Karpas-422 (cell line): ENCODE results near the gene MIGA1. TPM values are rescaled to one million over a fixed set of nuclear protein-coding genes. Genes with fewer than 3 reads are reported as not detected.
"Not testable (repeated sequence)": the region's sequence is repeated elsewhere in the genome, so short reads cannot be mapped to it uniquely, and the experiment has no call there.

Experiments used
- DNase-seq: peaks from one replicate; pipeline ENCODE4 v3.0.0-alpha.2; 2015
- H2AFZ ChIP-seq: fragments of 200-600 bp; sonication (generic); 2 replicates; pipeline ENCODE4 v1.6.1; 2014; ENCODE audit warnings: antibody characterized with exemption, low read length, mixed read lengths
- H3K27ac ChIP-seq: fragments of 200-600 bp; sonication (generic); 2 replicates; pipeline ENCODE4 v1.5.1; 2014; ENCODE audit warnings: mild to moderate bottlenecking, low read length, moderate library complexity
- H3K27me3 ChIP-seq: fragments of 200-600 bp; sonication (generic); 2 replicates; pipeline ENCODE4 v1.6.1; 2014; ENCODE audit warnings: low read length, mixed read lengths
- H3K36me3 ChIP-seq: fragments of 200-600 bp; sonication (generic); 2 replicates; pipeline ENCODE4 v1.6.1; 2014; ENCODE audit warnings: low read length, mixed read lengths; ENCODE audit not compliant: insufficient read depth
- H3K4me1 ChIP-seq: fragments of 200-600 bp; sonication (generic); 2 replicates; pipeline ENCODE4 v1.6.1; 2014; ENCODE audit warnings: mild to moderate bottlenecking, low read length, mixed read lengths
- H3K4me2 ChIP-seq: fragments of 200-600 bp; sonication (generic); 2 replicates; pipeline ENCODE4 v1.6.1; 2014; ENCODE audit warnings: low read length, low read depth, mild to moderate bottlenecking; ENCODE audit not compliant: poor library complexity, severe bottlenecking
- H3K4me3 ChIP-seq: fragments of 200-600 bp; sonication (generic); 2 replicates; pipeline ENCODE4 v1.5.1; 2014; ENCODE audit warnings: mild to moderate bottlenecking, antibody characterized with exemption, low read length, mixed read lengths
- H3K79me2 ChIP-seq: fragments of 200-600 bp; sonication (generic); 2 replicates; pipeline ENCODE4 v1.6.1; 2014; ENCODE audit warnings: mild to moderate bottlenecking, low read length, mixed read lengths
- H3K9ac ChIP-seq: fragments of 200-600 bp; sonication (generic); 2 replicates; pipeline ENCODE4 v1.6.0; 2014; ENCODE audit warnings: low read length
- H3K9me2 ChIP-seq: fragments of 200-600 bp; sonication (generic), shearing (Covaris generic); replicated peaks from 2 replicates; pipeline ENCODE4 v1.6.0; 2014; ENCODE audit warnings: mild to moderate bottlenecking, low read length, moderate library complexity; ENCODE audit not compliant: insufficient read depth
- H3K9me3 ChIP-seq: fragments of 300-700, 200-600 bp; sonication (generic); 2 replicates; pipeline ENCODE4 v1.6.1; 2014; ENCODE audit warnings: low read length, mixed read lengths
- H4K20me1 ChIP-seq: fragments of 200-600 bp; sonication (generic); 2 replicates; pipeline ENCODE4 v1.6.1; 2014; ENCODE audit warnings: mild to moderate bottlenecking, antibody characterized with exemption, low read length, low read depth; ENCODE audit not compliant: insufficient read depth
- total RNA-seq: library from RNA; depleted of rRNA; stranded (reverse); fragments of >200 nt; shearing (Covaris generic); gene quantifications from 2 replicates; pipeline ENCODE4 v1.2.3, GENCODE V29; 2014; ENCODE audit warnings: low replicate concordance; rRNA removed

MIGA1 gene, protein sequence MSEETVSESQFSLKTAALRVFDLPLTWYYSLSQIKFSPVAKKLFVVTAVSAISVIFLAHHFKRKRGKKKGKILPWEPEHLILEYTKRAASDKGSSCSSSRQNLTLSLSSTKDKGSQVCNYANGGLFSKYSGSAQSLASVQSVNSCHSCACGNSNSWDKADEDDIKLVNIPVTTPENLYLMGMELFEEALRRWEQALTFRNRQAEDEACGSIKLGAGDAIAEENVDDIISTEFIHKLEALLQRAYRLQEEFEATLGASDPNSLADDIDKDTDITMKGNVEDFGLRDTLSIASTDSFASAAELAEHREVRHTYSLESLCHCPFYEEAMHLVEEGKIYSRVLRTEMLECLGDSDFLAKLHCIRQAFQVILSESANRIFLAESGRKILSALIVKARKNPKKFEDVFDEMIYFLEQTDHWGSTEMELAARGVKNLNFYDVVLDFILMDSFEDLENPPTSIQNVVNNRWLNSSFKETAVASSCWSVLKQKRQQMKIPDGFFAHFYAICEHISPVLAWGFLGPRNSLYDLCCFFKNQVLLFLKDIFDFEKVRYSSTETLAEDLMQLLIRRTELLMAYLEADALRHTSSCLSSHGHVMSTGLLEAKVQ
- total RNA-seq, result 3.3 and 7.5 TPM in 2 replicates

DNA sequence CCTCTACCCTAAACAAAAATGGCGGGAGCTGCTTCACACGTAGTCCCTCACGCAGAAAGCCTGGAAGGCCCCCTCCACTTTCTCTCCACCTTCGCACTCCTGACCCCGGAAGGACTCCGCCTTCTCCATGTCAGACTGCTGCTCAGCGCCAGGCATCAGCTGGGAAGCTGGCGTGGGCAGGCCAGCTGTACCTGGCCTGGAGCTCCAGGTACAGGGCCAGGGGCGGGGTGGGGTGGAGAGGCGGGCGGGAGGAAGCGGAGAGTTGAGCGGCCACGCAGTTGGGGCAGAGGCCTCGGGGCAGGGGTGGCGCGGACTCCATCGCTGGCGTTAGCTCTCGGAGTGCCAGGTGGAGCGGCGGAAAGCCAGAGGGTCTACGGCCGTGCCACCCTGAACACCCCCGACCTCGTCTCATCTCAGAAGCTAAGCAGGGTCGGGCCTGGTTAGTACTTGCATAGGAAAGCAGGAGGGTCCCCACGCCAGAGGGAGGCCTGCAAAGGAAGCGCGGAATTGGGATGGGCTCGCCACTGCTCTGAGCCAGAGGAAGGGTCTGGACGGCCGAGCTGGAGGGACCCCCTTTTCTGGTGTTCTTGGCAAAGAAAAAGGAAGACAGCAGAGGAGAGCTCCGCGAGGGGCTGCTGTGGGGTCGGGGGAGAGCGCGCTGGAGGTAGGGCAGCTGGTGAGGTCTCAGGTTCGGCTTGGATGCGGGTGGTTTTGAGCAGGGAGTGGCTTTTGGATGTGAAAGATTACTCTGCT is at the start of gene MIGA1:
TSS of gene MIGA1 (plus strand) at position 121 of the 753 bp plus-strand sequence. CDS start 3,604 bp downstream, outside the sequence.
- peak within 1 kb of the TSS; percentile 83 for H3K9ac ChIP-seq

DNA sequence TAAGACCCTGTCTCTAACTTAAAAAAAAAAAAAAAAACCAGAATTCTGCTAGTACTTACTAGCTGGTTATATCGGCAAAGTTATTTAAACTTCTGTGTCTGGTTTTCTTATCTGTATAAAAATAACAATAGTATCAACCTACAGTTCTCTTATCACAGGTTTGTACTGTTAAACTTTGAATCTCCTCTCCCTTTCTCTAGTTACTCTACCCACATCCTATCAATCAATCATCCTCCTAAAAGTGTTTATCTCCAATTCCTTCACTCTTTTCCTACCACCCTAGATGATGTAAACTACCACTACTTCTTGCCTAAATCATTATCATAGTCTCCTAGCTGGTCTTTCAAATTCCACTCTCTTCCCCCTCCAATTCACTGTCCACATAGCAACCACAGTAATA is 47.4 kb upstream of the MIGA1 start:
- Histone ChIP-seq H3K9me3 (no peaks in the 10 kb centered on the region), H3K4me3 (no peak overlapping the region), H3K4me2 (no peak overlapping the region), H3K36me3 (peaks cover 7% of the 10 kb centered on the region; the same call in 1 of the 2 replicates), H3K27ac (no peak overlapping the region), H3K27me3 (no peaks in the 10 kb centered on the region), H3K4me1 (peaks cover 4% of the 10 kb centered on the region; the same call in 1 of the 2 replicates), H3K9ac (no peak overlapping the region), H4K20me1 (no peaks in the 10 kb centered on the region), H2AFZ (no peak overlapping the region), H3K9me2 (no peaks in the 10 kb centered on the region), H3K79me2 (no peaks in the 10 kb centered on the region)
- peak; percentile 38 for DNase-seq

More for the DNA sequence above, at the start of gene MIGA1:
- Histone ChIP-seq H3K27ac (no peak within 1 kb of the TSS; the same call in 1 of the 2 replicates), H3K27me3 (no peaks in the 10 kb centered on the region), H3K4me1 (peaks cover 30% of the 10 kb centered on the region), H3K4me2 (peak within 1 kb of the TSS; percentile 77), H3K79me2 (peaks cover 40% of the 10 kb centered on the region), H3K4me3 (peak within 1 kb of the TSS; percentile 89), H3K9me3 (no peaks in the 10 kb centered on the region), H4K20me1 (no peaks in the 10 kb centered on the region), H2AFZ (peak within 1 kb of the TSS; percentile 77), H3K36me3 (peaks cover 12% of the 10 kb centered on the region), H3K9me2 (no peaks in the 10 kb centered on the region)
- peak; percentile 93 for DNase-seq

DNA sequence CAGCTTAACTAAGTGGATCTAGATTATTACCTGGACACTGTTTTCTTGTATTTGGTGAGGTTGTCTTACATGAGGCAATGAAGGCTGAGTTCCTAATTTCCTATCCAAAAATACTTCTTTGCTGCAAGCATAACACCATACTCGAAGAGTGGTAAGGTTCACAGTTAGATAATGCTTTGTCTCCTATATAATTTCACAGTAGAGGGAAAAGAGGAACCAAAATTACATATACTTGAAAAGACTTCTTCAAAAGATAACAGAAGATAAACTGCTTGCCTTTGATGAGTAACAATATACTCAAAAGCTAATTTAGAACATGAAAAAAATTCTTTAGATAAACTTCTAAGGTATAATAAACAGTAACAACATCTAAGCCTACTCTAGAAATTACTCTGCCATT is 40.2 kb upstream of the MIGA1 start:
- Histone ChIP-seq H3K27me3 (no peaks in the 10 kb centered on the region), H4K20me1 (peaks cover 12% of the 10 kb centered on the region; the same call in 1 of the 2 replicates), H3K4me3 (no peak overlapping the region), H3K4me2 (no peak overlapping the region), H3K79me2 (peaks cover 25% of the 10 kb centered on the region), H3K27ac (no peak overlapping the region), H3K9me2 (no peaks in the 10 kb centered on the region), H3K36me3 (0 out of 2 replicates have a peak, but pooled peaks cover 5% of the 10 kb centered on the region), H3K4me1 (peaks cover 14% of the 10 kb centered on the region), H3K9me3 (no peaks in the 10 kb centered on the region), H3K9ac (no peak overlapping the region), H2AFZ (no peak overlapping the region)
- peak; percentile 38 for DNase-seq

DNA sequence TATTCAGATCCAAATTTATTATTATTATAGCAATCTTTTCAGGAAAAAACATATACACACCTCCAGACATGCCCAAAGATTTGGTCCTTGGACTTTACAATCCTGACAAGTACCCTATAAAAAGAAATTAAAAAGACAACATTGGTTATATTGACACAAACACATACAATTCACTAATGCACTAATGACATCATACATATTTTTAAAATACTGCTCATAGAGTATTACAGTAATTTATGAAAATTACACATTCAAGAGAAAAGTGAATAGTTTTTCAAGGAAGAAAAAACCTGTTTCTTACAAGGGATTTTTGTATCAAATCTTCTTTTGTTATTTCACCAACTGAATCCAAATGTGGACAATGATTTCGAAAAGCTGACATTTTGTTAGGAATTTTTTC is 38.1 kb upstream of the MIGA1 start:
- Histone ChIP-seq H2AFZ (no peak overlapping the region), H3K4me2 (no peak overlapping the region), H3K4me1 (peaks cover 10% of the 10 kb centered on the region), H3K79me2 (peaks cover 28% of the 10 kb centered on the region), H3K36me3 (0 out of 2 replicates have a peak, but pooled peaks cover 5% of the 10 kb centered on the region), H3K4me3 (no peak overlapping the region), H4K20me1 (peaks cover 12% of the 10 kb centered on the region; the same call in 1 of the 2 replicates), H3K9me2 (no peaks in the 10 kb centered on the region), H3K9ac (no peak overlapping the region), H3K27ac (no peak overlapping the region), H3K9me3 (no peaks in the 10 kb centered on the region), H3K27me3 (no peaks in the 10 kb centered on the region)
- DNase-seq, result peak; percentile 23

DNA sequence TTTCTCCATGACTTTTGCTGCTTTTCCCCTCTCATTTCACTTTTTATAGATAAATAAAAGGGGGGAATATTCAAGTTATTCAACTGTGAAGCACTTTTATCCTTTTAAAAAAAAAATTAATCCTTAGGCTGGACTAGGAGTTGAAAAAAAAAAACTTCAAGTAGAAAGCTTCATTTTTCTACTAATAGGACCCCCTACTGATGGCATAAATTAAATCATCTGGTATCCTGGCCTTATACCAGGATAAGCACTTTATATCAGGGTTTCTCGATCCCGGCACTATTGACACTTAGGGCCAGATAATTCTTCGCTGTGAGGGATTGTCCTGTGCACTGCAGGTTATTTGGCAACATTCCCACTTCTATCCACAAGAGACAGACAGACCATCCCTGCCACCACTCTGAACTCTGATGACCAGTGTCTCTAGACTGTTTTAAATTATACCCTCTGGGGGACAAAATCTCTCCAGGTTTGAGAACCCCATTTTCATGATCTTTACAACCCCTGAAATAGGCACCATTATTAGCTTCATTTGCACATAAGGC is 37.4 kb upstream of the MIGA1 start:
- no peaks in the 10 kb centered on the region for H3K9me3 ChIP-seq
- H3K9me2 ChIP-seq, result no peaks in the 10 kb centered on the region
- H4K20me1 ChIP-seq, result peaks cover 12% of the 10 kb centered on the region; the same call in 1 of the 2 replicates
- H3K9ac ChIP-seq, result no peak overlapping the region
- peak; percentile 42 for DNase-seq
- peaks cover 10% of the 10 kb centered on the region for H3K4me1 ChIP-seq
- peak overlapping the region; percentile 33 for H3K4me2 ChIP-seq
- H3K4me3 ChIP-seq, result no peak overlapping the region
- 0 out of 2 replicates have a peak, but pooled peaks cover 5% of the 10 kb centered on the region for H3K36me3 ChIP-seq
- H2AFZ ChIP-seq, result no peak overlapping the region
- H3K27ac ChIP-seq, result no peak overlapping the region
- H3K79me2 ChIP-seq, result peaks cover 28% of the 10 kb centered on the region
- no peaks in the 10 kb centered on the region for H3K27me3 ChIP-seq

DNA sequence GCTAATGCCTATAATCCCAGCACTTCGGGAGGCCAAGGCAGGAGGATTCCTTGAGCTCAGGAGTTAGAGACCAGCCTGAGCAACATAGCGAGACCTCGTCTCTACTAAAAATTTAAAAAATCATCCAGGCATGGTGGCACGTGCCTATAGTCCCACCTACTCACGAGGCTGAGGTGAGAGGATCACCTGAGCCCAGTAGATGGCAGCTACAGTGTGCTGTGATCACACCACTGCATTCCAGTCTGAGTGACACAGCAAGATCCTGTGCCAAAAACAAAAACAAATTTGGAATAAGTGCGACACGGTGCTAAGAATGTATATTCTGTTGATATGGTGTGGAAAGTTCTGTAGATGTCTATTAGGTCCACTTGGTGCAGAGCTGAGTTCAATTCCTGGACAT is 34.9 kb upstream of the MIGA1 start:
- H3K4me3 ChIP-seq, result no peak overlapping the region
- H2AFZ ChIP-seq, result no peak overlapping the region
- peaks cover 30% of the 10 kb centered on the region for H4K20me1 ChIP-seq
- H3K27me3 ChIP-seq, result no peaks in the 10 kb centered on the region
- H3K27ac ChIP-seq, result no peak overlapping the region
- peaks cover 10% of the 10 kb centered on the region for H3K4me1 ChIP-seq
- H3K9me3 ChIP-seq, result no peaks in the 10 kb centered on the region
- DNase-seq, result peak; percentile 5
- H3K79me2 ChIP-seq, result peaks cover 46% of the 10 kb centered on the region
- no peak overlapping the region for H3K4me2 ChIP-seq
- no peak overlapping the region for H3K9ac ChIP-seq
- no peaks in the 10 kb centered on the region for H3K9me2 ChIP-seq
- no peaks in the 10 kb centered on the region for H3K36me3 ChIP-seq

DNA sequence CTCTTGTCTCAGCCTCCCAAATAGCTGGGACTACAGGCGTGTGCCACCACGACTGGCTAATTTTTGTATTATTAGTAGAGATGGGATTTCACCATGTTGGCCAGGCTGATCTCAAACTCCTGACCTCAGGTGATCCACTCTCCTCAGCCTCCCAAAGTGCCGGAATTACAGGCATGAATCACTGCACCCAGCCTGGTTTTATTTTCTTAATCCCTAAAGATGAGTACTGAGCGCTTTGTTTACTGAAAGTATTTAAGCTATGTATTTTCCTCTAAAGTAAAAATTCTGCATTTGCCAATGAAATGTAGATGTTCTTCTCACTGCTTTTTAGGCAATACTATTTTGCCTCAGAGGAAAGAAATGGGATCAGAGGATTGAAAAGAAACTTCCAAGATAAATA is 30.0 kb upstream of the MIGA1 start:
- not testable (repeated sequence) for H3K9me2 ChIP-seq, H3K27me3 ChIP-seq, DNase-seq, H3K4me1 ChIP-seq, H3K9me3 ChIP-seq, H3K4me3 ChIP-seq, H3K9ac ChIP-seq, H3K36me3 ChIP-seq, H3K27ac ChIP-seq, H3K4me2 ChIP-seq, H2AFZ ChIP-seq
- Histone ChIP-seq H3K79me2 (peaks cover 51% of the 10 kb centered on the region), H4K20me1 (peaks cover 40% of the 10 kb centered on the region)
